Stimulated activated CD4-positive, alpha-beta T cell treated with anti-CD3 and anti-CD28 coated beads, TNF-alpha, amount 100 ng/mL, for 24 hours (primary cell): ENCODE results near the gene PCLO.

ENCODE experiments used
- DNase-seq, 3 experiments: peaks; one replicate each; pipeline ENCODE4 v3.0.0-alpha.2; 2020; ENCODE audit warnings: low read depth in 3 of 3

PCLO gene

DNA sequence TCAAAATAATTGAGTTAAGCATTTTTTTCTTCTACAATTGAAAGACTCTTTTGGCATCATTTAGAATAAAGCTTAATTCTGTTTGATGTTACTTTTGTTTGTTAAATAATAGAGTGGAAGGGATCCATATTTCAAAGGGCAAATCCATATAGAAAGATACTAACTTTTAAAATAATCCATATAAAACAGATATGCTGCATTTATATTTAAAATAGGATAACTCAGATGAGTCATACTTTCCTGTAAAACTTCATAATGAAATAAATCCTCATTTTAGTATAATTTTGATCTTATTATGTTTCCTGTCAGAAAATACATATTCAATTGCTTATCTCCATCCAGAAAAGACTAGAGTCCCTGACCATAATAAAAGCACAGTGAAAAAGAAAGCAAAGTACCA, 323.6 kb downstream of the PCLO start:
- DNase-seq = no peak

DNA sequence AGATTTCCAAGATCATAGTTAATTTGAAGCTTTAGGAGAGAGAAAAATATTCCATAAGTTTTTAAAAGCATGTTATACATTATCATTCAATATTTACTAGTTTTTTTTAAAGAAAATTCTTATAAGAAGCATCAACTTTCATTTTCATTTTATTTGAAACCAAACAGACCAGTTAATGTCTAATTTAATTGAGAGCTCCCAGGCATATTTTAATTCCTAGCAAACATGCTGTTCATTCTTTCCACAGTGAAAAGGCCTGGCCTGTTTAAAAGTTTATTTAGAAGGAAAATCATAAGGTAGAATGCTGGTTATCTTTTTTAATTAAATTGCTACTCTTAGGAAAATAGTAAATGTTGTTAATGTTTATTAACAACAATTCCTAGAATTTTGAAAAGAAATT, 324.4 kb downstream of the PCLO start:
- no peak for DNase-seq

DNA sequence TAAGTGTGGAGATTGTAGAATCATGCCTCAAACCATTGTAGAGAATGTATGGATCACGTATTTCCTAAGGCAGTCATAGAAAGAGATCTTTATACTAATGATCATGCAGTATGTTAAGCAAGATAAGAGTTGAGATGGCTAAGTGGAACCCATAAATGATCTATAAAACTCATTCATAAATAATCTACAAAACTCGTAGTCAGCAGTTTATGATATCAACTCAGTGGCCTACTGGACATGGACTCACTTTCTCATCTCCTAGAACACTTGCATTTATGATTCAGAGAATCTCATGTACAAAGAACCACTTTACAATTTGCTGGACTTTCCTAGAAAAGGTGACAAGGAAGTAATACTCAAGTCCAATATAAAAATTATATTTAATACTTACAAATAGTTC, 339.6 kb downstream of the PCLO start:
- DNase-seq = no peak

DNA sequence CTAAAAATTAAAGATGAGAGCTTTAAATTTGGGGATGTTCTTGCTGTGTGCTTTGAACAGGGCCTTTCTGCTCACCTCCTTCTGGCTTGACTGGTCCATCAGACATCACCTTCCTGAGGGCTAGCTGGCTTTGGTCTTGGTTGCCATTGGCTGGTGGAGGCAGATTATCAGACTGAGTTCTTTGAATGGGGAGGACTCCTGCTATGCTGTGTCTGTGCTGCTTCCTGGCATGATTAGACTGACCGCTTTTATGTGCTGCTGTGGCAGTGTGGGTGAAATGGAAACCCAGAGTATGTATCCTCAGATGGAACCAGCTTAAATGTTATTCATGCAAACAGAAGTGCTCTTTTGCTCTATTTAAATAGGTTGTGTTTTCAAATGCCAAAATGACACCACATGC, 341.6 kb downstream of the PCLO start:
- no peak for DNase-seq

DNA sequence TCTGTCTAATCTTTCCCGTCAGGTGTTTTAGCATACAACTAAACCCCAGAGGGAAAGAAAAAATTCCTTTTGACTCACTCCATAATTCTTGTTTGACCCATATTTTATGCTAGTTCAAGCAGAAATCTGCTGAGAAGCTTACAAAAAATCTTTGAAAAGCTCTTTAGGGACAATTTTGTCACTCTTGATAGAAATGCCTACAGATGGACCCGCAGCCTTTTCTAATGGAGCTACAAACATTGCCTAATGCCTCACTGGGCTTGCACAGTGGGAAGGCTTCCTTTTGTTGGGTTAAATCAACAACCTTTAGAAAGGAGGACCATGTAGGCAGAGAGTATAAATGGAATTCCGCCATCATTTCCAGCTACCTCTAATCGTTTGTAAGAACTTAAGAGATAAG, 344.5 kb downstream of the PCLO start:
- DNase-seq = no peak

DNA sequence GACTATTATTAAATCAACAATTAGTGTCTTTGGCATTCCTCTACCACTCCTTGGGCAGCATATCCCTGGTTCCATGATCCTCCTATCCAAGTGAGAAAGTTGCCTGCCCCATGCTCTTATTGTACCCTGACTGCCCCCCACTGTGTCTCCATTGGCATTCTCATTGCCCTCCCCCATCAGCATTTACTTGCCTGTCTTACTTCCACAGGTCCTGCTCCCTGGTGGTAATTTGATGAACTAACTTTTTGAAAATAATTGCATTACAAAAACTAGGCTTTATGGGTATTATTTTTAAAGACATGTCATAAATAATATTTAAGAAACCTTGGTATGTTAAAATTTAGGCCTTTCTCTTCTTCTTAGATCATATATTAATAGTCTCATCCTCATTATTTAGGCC, 346.4 kb downstream of the PCLO start:
- DNase-seq = no peak

DNA sequence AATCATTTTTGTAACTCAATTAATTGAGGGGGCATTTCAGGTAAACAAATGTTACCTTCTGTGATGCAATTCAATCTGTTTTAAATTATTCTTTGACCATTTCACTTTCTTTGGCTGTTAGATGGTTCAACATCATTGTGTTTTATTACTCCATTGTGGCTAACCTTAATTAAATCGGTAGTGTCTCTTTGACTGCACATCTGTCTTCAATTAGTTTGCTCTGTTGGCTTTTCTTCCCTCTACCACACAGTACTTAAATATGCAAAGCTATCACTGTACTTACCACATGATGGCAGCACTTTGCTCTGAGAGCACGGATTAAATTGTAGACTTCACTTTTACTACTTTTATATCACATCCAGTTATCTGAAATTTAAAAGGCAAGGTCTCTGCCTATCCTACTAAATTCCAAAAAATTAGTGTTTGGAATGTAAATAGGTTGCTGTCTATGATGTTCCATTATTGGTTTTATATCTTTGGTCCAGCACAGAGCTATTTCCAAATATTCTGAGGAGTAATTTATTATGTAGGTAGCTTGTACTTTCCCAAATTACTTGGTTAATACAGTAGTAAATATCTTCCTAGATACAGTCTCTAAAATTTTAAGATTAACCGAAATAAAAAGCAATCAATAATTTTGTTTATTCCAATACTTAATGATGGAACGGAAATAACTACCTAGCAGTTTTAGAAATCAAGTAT, 352.0 kb downstream of the PCLO start:
- no peak for DNase-seq

DNA sequence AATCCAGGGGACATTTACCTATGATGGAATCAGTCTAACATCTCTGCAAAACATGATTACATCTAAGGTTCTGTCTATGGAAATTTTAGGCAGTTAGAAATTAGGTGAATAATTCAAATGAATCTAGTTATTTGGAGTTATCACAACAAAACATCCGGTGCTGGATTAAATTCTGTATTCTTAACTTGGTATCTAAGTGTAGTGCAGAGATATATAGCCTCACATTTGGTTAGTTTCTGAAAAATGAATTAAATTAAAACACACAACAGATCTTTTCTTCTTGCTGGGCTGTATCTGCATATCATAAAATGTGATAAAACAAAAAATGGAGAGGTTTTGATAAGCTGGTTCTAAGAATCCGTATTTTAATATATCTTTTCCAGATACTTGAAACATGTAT, 354.1 kb downstream of the PCLO start:
- no peak for DNase-seq

DNA sequence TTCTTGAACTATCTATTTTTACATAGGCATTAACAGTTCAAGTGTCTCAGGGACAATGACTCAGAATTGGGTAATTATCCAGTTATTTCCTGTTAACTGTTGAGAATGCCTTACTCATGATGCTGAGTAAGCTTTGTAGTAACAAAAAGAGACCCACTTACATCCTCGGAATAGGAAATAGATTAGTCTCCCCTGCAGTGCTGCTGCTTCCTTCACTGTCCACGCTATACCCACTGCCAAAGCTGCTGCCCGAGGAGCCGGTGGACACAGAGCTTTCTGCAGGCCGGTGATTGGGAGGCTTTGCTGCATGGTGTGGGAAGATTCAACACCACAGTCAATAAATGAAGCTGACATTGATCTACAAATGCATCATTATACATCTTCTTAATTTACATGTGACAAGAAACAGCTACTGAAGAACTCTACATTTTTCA, 357.1 kb downstream of the PCLO start:
- no peak for DNase-seq

DNA sequence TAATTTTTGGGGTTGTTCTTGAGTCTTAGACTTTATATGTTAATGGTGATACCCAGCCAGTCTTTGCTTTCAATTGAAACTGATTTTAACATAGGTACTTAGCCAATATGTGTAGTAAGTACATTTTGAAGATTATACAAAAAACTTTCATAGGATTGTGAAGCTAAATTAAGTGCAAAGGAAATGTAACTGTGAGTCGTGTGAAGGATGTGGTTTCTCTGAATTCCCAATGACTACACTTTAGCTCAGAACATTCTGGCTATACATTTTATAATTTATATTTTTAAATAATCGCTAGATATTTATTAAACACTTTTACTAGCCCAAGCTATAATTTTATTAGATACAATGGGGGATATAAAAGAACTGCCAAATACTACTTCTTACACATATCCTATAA, 359.3 kb downstream of the PCLO start:
- no peak for DNase-seq

DNA sequence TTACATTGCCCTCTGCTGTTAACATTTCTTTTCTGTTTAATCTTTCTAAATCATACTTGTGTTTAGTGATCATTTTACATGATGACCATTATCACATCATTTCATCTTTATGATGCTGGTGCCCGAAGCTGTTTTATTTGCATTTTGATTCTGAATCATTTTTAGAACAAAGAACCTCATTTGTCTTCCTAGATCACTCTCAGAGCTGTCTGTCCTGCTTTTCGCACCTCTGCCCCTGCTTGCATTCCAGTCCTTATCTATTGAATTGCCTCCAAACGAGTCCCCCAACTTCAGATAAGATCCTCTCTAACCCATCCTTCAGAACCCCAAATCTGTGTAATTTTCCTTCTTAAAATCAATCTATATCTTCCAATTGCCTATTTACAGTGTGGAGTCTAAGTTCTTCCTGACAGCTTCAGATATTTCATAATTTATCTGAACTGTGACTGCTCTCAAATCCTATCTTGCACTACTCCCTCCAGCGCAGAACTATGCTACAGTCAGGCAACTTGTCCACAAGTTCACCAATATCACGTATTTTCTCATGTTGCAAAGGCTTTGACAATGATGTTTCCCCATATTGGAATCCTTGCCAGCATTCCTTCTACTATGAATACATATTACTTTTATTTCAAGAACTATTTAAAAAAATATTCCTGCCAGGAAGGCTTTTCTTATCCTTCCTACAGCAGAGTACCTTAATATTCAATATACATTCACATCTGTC, 372.6 kb downstream of the PCLO start:
- no peak for DNase-seq

DNA sequence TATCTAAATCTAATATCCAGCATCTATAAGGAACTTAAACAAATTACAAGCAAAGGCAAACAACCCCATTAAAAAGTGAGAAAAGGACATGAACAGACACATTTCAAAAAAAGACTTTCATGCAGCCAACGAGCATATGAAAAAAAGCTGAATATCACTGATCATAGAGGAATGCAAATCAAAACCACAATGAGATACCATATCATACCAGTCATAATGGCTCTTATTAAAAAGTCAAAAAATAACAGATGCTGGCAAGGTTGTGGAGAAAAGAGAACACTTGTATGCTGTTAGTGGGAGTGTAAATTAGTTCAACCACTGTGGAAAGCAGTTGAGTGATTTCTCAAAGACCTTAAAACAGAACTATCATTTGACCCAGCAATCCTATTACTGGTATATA, 384.7 kb downstream of the PCLO start:
- no peak for DNase-seq

DNA sequence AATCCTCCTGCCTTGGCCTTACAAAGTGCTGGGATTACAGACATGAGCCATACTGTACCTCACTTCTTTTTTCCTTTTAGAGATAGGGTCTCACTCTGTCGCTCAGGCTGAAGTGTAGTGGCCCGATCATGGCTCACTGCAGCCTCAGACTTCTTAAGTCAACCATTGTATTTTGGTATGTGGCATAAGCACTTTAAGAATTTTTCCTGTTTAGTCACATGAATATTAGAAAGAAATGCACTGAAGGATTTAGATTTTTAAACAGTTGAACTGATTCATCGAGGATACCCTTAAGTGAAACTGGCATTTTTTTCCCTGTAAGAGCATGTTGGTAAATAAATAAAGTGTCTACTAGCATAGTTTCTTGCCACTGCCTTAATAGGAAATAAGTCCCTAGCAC, 399.8 kb downstream of the PCLO start:
- DNase-seq = no peak

DNA sequence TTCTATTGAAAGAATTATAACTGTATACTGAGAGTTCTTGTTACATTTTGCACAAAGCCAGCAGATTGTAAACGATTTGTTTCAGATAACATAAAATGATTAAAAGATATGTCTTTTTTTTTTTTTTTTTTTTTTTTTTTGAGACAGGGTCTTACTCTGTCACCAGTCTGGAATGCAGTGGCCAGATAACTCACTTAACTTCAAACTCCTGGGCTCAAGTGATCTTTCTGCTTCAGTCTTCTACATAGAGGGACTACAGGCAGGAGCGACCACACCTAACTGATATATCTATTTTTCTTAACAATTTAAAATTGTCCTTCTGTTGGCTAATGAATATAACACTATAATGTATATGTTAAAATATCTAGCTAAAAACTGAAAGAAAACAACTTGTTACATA, 401.9 kb downstream of the PCLO start:
- DNase-seq = no peak

DNA sequence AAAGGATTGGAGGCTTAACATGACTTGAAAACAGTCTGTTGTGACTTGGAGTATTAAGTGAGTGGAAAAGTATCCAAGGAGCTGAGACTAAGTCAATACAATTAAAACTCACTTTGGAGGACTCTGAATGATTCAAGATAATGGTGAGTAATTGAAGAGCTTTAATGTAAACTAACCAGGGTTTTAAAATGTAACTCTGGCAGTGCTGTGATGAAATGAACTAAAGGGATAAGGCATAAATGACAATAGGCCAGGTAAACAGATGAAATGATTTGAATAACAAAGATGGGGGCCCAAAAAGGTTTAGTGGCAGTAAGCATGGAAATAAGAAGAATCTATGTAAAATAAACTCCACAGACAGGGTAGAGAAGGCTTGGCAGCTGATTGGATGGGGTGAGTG, 402.6 kb downstream of the PCLO start:
- no peak for DNase-seq

DNA sequence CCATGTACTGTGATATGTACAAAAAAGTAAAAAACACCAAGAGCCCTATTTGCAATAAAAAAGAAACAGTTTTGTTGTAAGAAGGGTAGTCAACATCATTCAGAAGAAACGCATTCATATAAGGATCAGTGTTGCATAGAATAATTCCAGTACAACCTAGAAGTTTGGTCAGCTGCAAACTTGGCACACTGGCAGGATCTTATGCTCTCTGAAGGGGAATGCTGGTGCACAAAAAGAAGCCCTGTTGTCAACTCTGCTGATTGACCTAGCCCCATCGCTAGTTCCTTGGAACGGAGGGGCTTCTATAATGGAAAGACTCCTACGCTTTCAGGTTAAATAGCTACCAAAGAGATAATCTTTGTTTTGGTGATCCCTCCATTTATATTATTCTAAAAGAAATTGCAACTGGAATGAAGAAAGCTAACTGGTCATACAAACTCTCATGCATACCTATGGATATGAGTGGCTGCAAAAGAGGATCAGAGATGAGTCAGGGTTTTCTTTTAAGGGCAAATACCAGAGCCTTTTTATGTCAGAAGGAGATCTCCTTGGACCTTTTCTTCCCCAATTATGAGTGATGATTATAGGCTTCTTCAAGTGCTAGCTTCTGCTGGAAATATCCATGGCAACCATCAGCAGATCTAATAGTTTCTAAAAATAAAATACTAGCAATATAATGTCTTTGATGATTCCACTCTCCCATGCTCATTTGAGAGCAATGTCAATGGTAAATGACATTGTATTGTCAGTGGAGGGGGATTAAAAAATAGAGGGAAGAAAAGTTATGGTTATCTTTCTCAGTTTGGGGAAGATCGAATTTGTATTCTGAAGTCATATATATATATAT, 406.8 kb downstream of the PCLO start:
- DNase-seq = no peak

DNA sequence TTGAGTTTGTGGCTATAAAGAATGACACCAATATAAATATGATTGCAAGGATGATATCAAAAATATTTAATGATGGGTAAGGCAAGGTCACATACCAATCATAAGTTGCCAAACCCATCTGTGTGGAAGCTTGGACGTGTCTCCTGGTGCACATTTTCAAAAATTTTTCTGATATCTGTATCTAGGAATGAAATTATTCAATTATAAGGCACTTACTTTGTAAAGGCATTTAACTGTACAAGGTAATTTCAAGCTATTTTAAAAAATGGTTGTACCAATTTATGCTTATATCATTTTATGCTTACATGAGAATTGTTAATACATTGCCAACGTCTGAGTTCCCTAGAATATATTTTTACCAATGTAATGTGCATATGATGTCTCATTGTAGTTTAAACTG, 412.7 kb downstream of the PCLO start:
- DNase-seq = no peak

DNA sequence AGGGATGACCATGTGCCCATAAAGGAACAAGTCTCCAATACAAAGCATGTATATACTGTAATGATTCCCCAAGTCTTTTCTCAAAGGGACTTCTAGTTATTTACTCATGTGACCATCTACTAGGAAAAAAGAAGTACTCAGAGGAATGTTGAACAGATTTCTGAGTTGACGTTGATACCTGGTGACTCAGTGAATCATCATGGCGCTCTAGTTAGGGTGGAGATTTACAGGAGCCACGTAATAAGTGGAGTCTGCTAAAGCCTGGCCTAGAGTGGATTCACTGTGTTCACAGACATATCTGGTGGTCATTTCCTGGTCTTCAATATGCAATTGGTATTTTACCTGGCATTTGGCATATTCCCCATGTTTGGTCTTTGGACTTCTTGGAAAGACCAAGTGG, 416.9 kb downstream of the PCLO start:
- DNase-seq = no peak

DNA sequence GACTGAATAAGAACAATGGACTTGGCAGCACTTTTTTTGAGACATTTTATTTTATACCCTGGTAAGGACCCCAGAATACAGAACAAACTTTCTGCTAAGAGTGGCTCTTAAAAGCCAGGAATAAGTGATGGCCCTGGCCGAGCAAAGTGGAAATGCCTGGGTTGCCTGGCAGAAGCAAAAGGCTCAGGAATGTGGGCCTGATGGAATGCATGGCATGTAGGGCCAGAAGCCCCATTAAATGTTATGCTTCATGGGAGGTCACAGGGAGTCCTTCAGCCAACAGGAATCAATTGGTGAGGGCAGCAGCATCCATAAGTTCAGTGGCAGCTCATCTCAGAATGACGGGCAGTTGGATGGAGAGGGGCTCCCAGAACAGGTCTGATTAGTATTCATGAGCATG, 417.6 kb downstream of the PCLO start:
- DNase-seq = no peak

DNA sequence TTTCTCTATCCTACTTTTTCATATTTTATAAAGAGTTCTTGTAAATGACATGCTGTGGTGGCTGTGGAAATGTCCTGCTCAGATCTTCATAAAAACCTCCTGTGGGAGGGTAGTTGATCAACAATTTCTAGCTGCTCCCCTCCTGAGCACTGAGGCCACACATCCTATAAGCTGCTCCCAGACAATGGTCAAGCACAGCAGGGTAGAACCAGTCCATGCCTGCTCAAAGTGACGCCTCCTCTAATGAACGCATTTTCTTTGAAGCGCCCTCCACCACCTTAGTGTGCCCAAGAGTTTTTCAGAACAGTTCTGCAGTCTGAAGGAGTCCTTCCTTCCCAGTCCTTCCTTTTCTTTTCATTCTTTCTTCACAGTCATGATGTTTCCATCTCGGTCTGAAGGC, 420.5 kb downstream of the PCLO start:
- DNase-seq = no peak

DNA sequence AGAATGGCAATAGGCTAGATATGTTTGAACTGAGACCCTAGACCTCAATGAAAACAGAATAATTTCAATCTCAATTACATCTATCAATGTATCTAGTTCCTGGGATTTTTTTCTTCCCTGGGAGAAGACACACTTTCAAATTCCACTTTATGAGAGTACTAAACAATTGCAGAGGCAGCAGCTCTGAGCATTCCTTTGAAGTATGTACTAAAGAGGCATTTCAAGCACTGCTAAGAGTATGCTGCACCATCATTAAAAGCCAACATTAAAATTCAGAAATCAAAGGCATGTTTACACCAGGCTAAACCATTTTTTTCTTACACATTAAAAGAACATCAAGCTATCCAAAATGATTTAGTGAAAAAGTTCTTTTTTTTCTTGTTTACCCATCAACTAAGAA, 421.2 kb downstream of the PCLO start:
- no peak for DNase-seq

DNA sequence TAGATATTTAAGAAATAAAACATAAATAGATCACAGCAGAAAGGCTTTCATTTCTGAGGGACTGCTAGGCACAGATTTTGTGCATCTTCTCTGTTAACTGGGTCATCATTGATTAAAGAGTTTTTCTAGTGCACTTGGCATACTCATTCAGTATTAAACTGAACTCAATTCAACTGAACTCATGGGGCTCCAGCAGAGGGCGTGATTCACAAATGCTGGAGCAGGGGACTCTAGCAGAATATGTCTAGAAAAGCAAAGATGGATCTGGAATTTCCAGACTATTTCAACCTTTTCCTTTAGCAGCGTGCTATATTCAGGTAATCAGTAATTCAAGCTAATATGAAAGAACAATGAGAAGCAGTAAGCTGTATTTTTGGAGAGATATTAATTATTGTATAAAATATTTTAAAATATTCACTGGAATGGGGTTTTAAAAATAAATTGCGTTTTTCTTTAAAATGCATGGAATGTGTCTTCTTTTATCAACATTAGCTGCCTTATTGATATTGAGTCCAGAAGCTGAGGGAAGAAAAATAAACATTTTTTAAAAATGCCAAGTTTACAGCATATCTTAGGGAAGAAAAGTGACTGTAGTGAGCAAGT, 422.3 kb downstream of the PCLO start:
- no peak for DNase-seq
